ENCODE data around the gene SERTAD2.

SERTAD2 gene

GRCh38 chr2:64627860-64628841 lies 25.6 kb downstream of the SERTAD2 start:
- no peak for DNase-seq (ENCODE audit: low spot score)

DNA sequence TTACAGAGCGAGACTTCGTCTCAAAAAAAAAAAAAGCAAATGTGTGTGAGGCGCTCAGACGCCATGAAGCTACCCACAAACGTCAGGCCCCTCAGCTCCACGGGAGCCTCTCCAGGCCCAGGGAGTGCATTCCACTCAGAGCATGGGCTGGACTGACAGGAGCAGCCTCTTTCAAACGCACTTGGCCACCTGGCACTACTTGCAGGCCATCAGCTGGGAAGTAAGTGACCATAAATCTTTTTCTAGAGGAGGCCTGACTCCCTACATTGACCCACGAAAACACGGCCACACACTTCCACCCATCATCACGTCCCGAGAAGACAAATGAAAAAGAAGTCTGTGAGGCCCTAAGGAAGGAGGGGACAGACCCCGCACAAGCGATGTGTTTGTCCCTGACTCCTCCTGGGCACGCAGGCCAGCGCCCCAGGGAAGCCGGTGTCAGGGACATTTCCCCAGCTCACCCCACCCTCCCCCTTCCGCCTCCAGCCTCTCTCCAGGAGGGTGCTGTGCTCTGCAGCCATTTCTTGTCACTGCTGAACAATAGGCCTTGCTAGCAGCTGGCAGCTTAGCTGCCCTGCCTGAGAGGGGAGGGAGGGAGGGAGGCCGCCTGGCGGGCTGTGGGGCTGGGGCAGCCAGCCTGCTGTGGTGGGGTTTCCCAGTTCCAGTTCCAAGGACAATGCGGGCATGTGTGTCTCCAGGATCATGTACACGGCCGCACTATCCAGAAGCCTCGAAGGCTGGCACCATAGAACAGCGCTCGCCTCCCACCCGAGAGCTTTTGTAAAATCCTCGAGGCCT lies 26.6 kb downstream of the SERTAD2 start:
- no peak for DNase-seq (ENCODE audit: low spot score)

DNA sequence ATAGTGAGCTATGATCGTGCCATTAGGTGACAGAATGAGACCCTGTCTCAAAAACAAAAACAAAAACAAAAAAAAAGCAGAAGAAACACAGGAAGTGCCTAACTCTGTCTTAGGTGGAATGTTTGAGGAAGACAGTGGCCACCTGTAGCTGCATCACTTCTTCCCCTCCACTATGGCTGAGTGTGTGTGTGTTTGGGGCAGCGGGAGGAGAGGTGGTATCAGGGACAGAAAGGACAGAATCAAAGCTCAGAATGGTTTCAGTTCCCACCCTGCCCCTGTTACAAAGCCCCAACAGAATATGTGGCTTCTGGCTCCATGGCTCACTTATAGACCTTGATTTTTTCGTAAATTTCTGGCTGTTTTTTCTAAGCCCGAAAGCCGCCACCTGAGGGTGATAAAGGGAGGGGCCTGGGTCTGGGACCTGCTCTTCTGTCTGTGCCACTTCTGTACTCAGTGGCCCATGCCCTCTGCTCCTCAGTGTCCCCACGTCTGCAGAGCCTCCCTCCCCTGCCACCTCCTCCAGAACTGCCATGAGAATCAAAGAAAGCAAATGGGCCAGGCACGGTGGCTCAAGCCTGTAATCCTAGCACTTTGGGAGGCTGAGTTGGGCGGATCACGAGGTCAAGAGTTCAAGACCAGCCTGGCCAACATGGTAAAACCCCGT lies 27.4 kb downstream of the SERTAD2 start:
- no peak for DNase-seq (ENCODE audit: low spot score)

- DNase-seq (ENCODE audit: low spot score): no peak
Observed at GRCh38 chr2:64625299-64626145, 28.2 kb downstream of the SERTAD2 start.

GRCh38 chr2:64624862-64625261 lies 28.9 kb downstream of the SERTAD2 start:
- DNase-seq (ENCODE audit: low spot score): no peak

DNA sequence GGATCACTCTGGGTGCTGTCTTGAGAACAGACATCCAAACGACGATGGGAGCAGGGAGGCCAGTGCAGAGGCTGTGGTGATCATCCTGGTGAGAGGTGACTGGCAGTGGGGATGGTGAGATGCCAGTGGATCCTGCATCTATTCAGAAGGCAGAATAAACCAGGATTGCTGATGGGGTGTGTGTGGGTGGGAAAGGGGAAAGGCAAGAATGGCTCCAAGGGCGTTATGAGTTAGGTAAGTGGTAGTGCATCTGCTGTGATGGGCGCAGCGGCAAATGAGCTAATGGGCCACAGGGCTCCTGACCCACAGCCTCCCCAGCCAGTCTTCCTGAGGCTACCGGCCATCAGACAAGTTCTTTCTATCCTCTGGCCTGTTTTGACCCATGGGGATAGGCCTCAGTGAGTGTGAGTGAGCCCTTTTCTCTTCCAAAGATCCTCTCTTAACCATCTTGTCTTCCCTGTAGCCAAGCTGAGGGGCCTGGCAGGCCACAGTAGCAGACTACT lies 29.6 kb downstream of the SERTAD2 start:
- DNase-seq (ENCODE audit: low spot score): no peak

- no peak for DNase-seq (ENCODE audit: low spot score)
Observed at GRCh38 chr2:64623242-64623850, 30.4 kb downstream of the SERTAD2 start.

DNA sequence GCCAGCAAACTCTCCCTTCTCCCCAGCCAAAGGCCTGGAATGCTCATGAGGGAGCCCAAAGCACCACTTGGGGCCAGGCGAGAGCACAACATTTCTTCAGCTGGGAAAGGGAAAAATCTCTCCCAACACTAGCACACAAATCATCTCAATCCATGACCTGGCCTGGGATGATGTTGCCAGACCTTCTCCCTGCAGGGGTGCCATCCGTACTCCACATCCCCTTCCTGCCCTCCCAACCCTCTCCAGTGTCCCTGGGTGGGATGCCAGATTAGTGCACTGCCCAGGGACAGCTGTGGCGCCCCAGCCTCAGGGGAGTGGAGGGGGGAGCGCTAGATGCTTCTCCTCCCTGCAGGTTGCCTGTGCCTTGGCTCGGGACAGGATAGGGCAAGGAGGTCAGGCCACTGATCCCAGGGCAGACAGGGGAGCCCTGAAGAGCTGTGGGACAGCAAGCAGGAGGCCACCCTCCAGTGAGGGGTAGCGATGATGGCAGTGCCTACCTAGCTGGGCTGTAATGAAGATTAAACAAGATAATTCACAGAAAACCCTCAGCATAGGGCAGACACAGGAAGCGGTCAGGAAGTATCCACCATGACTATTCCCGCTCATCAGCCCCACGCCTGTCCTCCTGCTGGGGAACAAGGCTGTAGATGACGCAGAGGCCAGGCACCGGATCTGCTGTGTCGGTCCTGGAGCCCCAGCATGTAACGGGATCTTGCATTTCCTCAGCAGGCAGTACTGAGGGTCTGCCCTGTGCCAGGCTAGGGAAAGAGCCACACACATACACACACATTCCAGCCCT lies 31.1 kb downstream of the SERTAD2 start:
- DNase-seq (ENCODE audit: low spot score): no peak

GRCh38 chr2:64620661-64621060 lies 33.1 kb downstream of the SERTAD2 start:
- DNase-seq (ENCODE audit: low spot score): no peak

GRCh38 chr2:64617631-64618151 lies 36.0 kb downstream of the SERTAD2 start:
- no peak for DNase-seq (ENCODE audit: low spot score)

DNA sequence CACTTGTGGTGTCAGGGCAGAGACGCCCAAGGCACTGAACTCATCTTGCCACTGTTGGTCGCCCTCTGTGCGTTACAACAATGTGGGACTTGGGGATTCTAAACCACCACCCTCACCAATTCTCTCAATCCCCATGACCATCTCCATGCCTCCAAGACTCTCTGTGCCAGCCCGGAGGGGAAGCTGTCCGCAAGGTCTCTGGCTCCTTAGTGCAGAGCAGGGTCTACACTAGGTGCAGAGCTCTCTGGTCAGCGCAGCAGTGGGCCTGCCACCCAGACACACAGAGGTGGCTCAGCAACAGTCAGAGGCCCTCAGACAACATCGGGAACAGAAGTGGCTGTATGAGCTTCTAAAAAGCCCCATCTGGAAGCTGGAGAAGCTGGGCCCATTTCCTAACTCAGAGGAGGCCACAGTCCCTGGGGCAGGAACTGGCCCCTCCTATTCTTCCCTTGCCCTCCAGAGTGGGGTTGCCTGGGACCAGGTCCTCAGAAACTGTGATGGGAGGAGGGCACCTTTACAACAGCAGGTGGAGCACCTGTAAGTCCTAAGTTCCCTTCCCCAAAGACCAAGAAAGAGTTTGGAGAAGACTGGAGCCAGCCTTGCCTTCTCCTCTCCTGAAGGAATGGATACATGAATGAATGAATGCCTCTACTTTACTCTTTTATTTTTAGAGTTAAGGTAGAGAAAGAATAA lies 37.7 kb downstream of the SERTAD2 start:
- DNase-seq (ENCODE audit: low spot score): no peak

DNA sequence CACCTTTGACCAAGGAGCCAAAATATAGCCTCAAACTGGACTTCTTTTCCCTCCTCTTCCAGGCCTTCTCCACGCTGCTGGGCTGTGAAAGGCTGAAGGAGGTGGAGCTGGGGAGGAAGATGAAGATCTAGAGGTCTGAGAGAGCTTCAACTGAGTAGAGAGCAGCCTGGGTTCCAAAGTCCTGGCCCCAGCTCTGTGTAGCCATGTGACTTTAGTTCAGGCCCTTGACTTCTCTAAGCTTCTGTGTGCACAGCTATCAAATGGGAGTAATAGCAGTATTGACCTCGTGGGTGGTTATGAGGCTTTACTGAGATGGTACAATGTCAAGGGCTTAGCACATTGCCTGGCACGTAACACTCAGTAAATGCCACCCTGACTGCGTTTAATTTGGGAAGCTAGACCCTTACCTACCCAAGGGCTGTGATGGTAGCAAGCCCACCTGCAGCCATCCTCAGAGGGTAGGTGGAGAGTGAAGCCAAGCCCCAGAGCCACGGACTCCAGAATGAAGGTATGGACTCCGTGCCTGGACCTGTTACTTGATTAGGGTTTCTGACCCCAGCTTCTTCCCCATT lies 38.4 kb downstream of the SERTAD2 start:
- DNase-seq (ENCODE audit: low spot score): no peak

GRCh38 chr2:64613276-64613675 lies 40.4 kb downstream of the SERTAD2 start:
- no peak for DNase-seq (ENCODE audit: low spot score)

- DNase-seq (ENCODE audit: low spot score): no peak
Observed at GRCh38 chr2:64612575-64613195, 41.0 kb downstream of the SERTAD2 start.

DNA sequence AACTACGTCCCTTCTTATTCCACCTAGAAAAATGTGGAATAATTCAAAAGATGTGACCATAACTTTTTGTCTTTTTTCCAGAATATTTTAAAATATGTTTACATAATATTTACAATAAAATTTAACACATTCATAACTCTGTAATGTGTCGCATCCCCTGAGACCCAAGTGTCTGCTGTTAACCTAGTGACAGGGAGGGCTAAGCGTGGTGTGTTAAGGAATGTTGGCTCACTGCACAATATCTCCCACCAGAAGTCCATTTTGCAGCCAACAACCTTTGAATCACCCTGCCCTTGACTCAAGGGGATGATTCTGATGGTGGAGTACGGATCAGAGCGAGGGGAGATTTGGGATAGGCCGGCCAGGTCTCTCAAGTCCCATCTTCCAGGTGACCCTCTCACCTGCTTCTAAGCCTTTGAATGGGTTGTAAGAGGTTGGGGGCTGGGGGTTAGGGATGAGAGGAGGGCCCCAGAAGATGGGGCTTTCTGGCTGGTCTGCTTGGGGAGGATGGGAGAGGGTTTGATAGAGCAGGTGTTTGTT lies 43.3 kb downstream of the SERTAD2 start:
- no peak for DNase-seq (ENCODE audit: low spot score)

GRCh38 chr2:64609942-64610281 lies 43.8 kb downstream of the SERTAD2 start:
- no peak for DNase-seq (ENCODE audit: low spot score)

DNA sequence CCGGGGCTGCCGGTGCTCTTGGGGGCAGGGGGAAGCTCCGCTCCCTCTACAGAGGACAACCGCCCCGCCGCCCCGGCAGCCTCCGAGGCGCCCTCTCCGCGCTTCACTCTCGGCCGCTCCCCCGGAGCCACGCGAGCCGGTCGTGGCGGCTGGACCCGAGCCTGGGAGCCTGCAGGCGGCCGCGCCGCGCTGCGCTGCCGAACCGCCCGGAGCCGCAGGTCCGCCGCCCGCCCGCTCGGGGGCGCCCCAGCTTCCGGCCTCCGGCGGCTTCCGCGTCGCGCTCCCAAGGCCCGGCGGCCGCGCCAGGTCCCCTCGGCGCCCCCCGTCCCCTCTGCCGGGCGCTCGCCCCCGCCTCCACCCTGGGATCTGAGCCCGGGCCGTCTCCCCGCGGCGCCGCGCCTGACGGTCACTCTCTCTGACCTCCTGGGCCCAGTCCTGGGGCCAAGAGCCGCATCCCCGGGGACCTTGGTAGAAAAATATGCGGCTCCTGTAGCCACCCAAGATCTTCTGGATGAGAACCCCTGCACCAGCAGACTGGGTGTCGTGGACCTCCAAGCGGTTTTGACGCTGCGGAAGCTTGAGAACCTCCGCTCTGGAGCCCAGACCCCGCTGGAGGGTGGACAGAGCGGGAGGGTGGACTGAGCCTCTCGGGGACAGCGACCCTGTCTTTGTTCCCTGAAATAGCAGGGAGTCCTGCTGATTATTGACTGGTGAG lies 44.3 kb downstream of the SERTAD2 start:
- no peak for DNase-seq (ENCODE audit: low spot score)

- DNase-seq (ENCODE audit: low spot score): no peak
Observed at GRCh38 chr2:64608867-64609226, 44.9 kb downstream of the SERTAD2 start.

All from COLO829 (cell line).